NCI-H526 (cell line): Measurements from ENCODE around the gene PGA5.
"Not testable (repeated sequence)": the region's sequence is repeated elsewhere in the genome, so short reads cannot be mapped to it uniquely, and the experiment has no call there.

ENCODE experiments used
- DNase-seq, 2 experiments: peaks; one replicate each; lab custom pipeline; 2025; lab: John Stamatoyannopoulos, UW

The PGA5 gene

DNA sequence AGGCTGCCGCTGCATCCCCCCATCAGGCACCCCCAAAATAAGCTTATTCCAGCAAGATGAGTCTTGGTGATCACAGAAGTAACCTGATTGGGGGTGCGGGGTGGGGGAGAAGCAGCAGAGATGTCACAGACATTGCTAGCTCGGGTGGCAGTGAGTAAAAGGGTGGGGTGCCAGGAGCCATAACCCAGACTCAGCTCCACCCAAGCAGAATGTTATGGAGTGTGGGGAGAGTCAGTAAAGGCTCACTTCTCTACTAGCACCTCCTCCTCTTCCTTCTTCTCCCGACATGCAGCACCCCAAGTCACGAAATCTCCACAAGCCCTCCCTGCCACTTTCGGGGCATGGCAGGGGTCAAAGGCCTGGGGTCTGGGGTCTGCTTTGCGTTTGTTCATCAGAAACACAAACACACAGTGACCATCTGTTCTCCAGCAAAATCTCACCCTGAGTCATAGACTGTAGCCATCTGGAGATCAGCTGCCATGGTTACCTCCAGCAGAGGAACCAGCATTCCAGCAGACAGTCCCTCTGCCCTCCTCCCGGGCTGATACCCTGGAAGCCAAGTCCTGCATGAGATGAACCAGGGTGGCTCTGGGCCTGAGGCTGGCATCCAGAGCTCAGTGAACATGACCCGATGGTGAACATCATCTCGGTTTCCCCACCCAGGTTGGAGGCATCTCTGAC is 14.4 kb upstream of the PGA5 start:
- not testable (repeated sequence) for DNase-seq

- DNase-seq: not testable (repeated sequence)
Observed at GRCh38 chr11:61229458-61229857, 11.5 kb upstream of the PGA5 start.

GRCh38 chr11:61231033-61231432 is 9.9 kb upstream of the PGA5 start:
- DNase-seq: not testable (repeated sequence)

GRCh38 chr11:61231585-61231984 is 9.4 kb upstream of the PGA5 start:
- DNase-seq: not testable (repeated sequence)

- DNase-seq: not testable (repeated sequence)
Observed at GRCh38 chr11:61232548-61233145, 8.3 kb upstream of the PGA5 start.

DNA sequence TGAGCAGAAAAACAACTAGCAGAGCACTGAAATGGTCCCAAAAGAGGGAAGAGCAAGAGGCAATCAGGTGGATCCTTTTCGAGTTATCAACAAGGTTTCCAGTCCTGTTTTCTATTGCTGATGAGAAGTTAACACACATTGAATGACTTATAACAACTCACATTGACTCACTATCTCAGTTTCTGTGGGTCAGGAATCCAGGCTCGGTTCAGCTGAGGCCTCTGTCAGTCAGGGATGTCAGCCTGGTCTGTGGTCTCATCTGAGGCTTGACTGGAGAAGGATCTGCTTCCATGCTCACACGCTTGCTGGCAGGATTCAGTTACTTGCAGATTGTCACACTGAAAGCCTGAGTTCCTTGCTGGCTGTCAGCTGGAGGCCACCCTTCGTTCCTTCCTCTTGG is 3.8 kb upstream of the PGA5 start:
- DNase-seq: not testable (repeated sequence)

DNA sequence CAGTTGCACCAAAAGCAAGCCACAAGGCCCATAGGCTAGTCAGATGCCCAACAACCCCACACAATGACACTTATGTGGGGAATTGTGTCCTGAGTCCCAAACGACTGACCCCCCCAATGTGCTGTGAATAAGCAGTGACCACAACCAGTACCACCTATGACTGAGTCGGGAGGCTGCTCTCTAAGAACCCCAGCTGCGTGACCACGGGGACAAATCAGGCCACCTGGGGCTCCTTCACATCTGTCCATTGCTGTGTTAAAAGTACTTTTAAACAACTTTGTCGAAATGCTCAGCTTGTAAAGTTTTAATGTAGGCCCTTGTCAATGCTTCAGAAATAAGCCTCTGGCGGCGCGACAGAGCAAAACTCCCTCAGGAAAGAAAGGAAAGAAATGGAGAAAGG is 687 bp upstream of the PGA5 start:
- DNase-seq: not testable (repeated sequence)

DNA sequence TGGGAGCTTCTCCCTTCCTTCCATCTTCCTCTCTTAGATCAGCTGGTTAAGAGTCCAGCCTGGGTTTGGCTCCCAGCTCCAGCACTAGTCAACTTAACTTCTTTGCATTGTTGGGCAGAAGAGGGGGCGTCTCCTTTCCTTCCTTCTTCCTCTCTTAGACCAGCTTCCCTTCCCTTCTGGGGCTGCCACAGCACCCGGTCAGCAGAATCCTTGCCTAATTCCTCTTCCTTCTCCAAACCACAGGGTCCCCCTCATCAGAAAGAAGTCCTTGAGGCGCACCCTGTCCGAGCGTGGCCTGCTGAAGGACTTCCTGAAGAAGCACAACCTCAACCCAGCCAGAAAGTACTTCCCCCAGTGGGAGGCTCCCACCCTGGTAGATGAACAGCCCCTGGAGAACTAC is 551 bp downstream of the PGA5 start:
- DNase-seq: not testable (repeated sequence)

GRCh38 chr11:61245284-61245964 is 4.4 kb downstream of the PGA5 start:
- DNase-seq: not testable (repeated sequence)

DNA sequence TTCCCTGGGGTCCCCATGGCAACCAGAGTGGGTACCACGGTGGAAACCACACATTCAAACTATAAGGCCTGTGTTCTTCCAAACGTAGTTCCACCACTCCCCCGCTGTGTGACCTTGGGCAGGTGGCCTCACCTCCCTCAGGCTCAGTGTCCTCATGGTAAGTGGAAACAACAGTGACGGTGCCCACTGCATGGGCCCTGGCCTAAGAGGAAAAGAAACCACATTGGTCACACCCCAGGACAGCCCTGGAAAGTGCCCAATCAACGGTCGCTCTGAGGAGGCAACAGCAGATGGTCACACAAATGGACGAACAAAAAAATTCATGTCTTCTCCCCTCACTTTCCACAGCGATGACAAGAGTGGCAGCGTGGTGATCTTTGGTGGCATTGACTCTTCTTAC is 7.1 kb downstream of the PGA5 start:
- not testable (repeated sequence) for DNase-seq

- not testable (repeated sequence) for DNase-seq
Observed at GRCh38 chr11:61249201-61249600, 8.2 kb downstream of the PGA5 start.

- not testable (repeated sequence) for DNase-seq
Observed at GRCh38 chr11:61250796-61251765, 10.1 kb downstream of the PGA5 start.

DNA sequence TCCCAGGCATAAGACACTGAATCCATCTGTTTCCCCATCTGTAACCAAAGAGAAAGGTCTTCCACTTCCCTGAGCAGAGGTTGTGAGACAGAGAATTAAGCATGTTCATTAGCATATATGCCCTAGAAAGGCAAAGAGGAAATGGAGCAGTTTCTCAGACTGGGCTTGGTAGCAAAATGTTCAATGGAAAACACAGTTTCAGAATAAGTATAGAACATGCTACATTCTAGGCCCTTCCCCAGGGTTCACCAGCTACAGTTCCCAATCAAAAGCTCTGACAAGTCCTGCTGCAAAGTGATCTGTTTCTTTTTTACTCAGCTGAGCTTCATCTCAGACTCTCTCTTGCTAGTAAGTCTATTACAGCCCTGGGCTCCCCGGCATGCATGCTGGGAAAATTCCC is 11.4 kb downstream of the PGA5 start:
- DNase-seq: not testable (repeated sequence)

DNA sequence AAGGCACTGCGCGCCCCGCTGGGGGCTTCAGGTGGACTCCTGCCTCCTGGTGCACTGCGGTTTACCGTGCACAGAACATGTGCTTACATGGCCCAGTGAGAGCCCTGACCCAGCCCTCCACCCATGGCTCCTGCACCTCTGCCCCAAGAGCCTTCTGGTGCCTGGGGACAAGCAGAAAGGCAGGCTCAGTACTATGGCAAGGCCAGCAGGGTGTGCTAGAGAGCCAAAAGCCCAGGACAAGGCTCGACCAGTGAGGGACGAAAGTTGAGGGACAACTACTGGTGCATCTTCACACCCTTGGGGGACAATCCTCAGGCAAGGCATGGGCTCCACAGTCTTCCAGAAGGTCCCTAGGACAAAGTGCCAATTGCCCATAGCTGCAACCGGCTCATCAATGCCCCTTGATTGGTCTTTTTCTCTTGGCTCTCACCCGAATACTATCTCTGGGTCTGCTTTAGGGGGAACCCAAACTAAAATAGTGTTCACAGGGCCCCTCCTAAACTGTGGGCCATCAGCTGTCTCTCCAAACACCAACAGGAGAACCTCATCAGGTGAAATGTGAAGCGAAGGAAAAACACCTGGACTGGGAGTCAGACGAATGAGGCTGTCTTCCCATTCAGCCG is 13.5 kb downstream of the PGA5 start:
- DNase-seq: peak; percentile 49 to 77

GRCh38 chr11:61256710-61257482 is 15.9 kb downstream of the PGA5 start:
- DNase-seq: no peak

- DNase-seq: no peak
Observed at GRCh38 chr11:61258546-61258945, 17.6 kb downstream of the PGA5 start.

GRCh38 chr11:61259363-61259762 is 18.4 kb downstream of the PGA5 start:
- no peak for DNase-seq

DNA sequence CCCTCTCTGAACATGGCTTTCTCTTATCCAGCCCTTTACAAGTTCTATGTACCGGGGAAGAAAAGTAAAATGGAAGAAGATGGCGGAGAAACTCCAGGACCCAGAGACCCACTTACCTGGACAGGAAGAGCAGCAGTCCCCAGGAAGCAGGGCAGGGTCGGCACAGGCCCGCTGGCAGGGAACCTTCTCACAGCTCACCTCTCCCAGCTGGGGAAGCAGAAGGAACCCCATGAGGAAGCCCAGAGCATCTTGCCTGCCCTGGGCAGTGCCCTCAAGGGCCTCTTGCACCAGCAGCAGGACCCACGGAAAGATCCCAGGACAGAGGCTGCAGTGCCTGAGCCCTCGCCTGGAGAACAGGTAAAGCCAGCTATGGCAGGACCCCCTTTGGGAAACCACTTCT is 23.4 kb downstream of the PGA5 start:
- DNase-seq: no peak

- no peak for DNase-seq
Observed at GRCh38 chr11:61264795-61265194, 23.8 kb downstream of the PGA5 start.

DNA sequence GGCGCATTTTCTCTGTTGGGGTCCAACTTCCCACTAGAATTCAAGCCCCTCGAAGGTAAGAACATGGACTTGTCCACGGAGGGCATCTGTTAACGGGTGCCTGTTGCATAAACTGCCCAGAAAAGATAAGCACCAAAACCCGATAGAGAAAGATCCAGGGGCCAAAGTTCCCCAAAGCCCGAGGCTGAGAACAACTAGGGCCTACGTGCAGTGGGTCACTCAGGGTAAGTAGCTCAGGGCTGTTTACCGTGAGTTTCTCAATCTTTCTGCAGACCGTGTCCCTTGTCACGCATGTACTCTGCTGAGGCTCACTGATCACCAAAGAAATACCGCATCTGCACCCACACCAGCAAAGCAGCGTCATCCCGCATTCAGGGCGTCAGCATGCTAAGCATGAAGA is 24.4 kb downstream of the PGA5 start:
- no peak for DNase-seq

DNA sequence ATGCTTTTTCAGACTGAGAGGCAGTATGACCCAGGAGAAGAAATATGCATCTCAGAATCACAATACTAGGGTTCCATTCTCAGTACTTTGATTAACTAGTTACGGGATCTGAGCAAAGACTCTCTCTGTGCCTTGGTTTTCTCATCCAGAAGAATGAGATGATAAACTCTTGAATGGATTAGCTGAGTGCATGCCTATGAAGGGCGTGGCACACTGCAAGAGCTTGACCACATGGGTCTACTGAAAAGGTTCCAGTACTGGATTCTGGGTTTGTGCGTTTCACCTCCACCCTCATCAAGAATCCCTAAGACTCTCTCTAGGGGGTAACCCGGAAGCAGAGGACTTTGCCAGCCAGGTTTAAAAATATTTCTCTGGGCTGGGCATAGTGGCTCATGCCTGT is 25.6 kb downstream of the PGA5 start:
- DNase-seq: no peak
